GM19328 (cell line): ENCODE results near the gene CSAG2.

Experiments
- ATAC-seq: cut with Tn5 transposase; IDR thresholded peaks from one replicate; pipeline ENCODE4 v1.9.1; 2021; ENCODE audit warnings: mild to moderate bottlenecking, moderate library complexity; ENCODE audit not compliant: unreplicated experiment

The CSAG2 gene

GRCh38 chrX:152674135-152674534 lies 34.9 kb downstream of the CSAG2 start:
- ATAC-seq: no peak

GRCh38 chrX:152663086-152663485 lies 46.0 kb downstream of the CSAG2 start:
- ATAC-seq: no peak

GRCh38 chrX:152658302-152658701 lies 50.8 kb downstream of the CSAG2 start:
- ATAC-seq: no peak
